RPMI8226 (cell line): ENCODE data around the gene PEX11G.

Experiments
- DNase-seq: peaks from one replicate; pipeline ENCODE4 v3.0.0-alpha.2; 2015

PEX11G gene

GRCh38 chr19:7488736-7489353 is at the start of gene PEX11G:
PEX11G (minus strand) TSS chr19:7489035; CDS start chr19:7489010, 25 bp downstream.
- DNase-seq, result peak; percentile 83

DNA sequence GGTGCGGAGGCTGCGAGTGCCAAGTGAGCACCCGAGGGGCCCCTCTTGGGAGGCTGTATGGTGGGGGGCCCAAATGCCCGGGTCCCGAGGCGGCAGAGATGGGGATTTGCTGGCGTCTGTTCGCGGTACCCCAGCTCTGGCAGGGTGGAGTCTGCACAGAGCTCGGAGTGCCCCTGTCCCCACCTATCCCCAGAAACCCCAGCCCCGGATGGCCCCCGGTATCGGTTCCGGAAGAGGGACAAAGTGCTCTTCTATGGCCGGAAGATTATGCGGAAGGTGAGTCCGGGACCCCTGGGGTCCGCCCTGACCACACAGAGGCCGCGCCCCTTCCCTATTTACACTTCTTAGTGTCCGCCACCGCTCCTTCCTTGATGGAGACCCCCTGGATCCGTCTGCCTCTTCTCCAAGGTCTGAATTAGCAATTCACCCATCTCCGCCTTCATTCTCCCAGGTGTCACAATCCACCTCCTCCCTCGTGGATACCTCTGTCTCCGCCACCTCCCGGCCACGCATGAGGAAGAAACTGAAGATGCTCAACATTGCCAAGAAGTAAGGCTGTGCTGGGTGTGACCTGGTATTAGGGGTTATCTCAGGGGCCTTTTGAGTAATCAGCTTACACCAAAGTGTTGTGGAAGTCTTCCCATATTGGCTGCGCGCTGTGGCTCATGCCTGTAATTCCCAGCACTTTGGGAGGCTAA is 47.3 kb upstream of the PEX11G start:
- DNase-seq, result no peak

DNA sequence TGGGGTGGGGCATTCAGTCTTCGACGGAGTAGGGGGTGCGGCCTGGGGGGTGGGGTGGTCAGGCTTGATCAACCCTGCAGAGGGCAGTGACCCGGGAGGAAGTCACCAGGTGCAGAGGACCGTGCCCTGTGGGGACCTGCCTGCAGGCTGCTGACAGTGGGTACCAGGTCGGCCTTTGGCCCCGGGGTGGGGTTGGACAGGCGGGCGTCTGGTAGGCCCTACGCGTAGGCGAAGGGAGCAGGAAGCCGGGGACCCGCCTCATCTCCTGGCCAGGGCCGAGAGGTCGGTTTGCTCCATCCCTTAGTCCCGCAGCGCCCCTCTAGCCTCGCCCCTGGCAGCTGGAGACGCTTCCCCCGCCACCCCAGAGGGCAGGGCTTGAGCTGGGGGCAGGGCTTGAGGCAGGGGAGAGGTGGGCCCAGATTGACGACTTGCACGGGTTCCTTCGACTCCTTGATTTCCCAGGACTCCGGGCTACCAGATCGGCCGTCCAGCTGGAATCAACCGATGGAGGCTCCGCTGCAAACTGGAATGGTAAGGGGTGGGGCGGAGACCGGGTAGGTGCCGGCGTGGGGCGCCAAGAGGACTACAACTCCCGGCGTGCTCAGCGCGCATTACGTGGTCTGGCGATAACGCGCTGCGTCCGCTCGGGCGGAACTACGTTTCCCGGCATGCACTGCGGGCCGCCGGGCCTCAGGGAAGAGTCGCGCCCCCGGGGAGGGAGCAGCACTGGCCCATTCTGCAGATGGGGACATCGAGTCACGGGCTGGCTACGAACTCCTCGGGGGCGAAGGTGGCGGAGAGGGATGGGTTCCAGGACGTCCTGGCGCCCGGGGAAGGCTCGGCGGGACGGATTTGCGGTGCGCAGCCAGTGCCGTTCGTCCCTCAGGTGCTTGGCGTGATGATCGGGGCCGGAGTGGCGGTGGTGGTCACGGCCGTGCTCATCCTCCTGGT is 46.5 kb upstream of the PEX11G start, which contains the start of gene PNPLA6:
TSS of gene PNPLA6 (plus strand) at position 671 of the 951 bp plus-strand sequence. CDS start at position 743, 72 bp downstream.
- DNase-seq, result peak; percentile 95

- peak; percentile 47 for DNase-seq
Observed at GRCh38 chr19:7534531-7535046, 45.8 kb upstream of the PEX11G start.

DNA sequence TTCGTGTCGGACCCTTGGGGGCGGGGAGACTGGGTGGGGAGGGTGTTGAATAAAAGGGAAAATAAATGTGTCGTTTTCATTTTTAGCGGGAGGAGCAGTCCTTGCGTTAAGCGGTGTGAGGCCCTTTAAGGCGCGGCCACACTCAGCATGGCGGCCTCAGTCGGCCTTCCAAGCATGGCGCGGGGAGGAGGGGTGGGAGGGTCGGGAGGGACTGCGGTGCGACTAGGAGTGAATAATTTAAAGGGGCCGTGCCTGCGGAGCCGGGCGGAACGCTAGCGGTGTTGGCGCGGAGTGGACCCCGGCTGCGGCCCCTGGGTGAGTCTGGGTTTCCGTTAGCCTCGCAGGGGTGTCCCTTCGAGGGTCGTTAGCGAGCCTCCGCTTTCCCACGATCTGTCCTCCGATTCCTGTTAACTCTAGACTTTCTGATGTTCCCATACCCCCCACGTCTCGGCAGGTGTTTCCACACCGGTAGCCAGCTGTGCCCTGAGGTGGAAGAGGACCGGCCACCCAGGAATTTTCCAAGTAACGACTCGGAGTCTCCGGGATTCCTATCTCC is 45.2 kb upstream of the PEX11G start:
- DNase-seq, result peak; percentile 91

GRCh38 chr19:7533281-7533885 is 44.5 kb upstream of the PEX11G start:
- no peak for DNase-seq

DNA sequence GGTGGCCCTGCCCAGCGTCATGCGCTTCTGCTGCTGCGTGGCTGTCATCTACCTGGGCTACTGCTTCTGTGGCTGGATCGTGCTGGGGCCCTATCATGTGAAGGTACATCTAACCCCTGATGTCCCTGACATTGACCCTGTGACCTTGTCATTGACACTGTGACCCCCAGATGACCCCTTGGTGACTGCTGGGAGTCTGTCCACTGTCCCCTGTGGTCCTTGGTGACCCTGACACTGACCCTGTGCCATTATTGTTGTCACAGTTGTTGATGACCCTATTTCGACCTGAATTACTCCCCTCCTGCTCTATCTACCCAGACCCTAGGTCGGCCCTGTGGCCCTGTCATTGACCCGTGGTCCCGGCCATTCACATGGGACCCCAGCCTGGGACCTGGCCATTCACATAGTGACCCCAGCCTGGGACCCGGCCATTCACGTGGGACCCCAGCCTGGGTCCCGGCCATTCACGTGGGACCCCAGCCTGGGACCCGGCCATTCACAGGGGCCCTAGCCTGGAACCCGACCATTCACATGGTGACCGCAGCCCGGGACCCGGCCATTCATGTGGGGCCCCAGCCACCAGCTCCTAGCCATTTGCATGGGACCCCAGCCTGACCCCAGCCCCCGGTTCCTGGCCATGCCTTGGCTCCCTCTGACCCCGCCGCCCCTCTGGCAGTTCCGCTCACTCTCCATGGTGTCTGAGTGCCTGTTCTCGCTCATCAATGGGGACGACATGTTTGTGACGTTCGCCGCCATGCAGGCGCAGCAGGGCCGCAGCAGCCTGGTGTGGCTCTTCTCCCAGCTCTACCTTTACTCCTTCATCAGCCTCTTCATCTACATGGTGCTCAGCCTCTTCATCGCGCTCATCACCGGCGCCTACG is 41.0 kb upstream of the PEX11G start:
- no peak for DNase-seq

GRCh38 chr19:7529246-7529600 is 40.4 kb upstream of the PEX11G start:
- DNase-seq, result no peak

DNA sequence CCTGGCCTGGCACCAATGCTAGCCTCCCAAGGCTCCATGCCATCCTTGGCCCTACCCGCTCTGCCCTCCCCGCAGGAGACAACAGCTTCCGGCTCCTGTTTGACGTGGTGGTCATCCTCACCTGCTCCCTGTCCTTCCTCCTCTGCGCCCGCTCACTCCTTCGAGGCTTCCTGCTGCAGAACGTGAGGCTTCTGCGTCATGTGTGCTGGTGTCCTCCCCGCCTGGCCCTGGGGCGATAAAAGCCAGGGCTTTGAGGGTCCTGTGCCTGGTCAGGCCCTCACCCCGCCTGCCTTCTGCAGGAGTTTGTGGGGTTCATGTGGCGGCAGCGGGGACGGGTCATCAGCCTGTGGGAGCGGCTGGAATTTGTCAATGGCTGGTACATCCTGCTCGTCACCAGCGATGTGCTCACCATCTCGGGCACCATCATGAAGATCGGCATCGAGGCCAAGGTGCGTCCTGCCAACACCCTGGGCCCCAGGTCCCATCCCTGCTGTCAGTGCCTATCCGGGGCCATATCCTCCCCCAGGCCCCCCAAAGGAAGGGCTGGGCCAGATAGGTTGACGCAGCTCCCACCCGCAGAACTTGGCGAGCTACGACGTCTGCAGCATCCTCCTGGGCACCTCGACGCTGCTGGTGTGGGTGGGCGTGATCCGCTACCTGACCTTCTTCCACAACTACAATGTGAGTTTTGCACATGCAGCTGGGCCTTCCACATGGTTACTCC is 39.8 kb upstream of the PEX11G start:
- no peak for DNase-seq

DNA sequence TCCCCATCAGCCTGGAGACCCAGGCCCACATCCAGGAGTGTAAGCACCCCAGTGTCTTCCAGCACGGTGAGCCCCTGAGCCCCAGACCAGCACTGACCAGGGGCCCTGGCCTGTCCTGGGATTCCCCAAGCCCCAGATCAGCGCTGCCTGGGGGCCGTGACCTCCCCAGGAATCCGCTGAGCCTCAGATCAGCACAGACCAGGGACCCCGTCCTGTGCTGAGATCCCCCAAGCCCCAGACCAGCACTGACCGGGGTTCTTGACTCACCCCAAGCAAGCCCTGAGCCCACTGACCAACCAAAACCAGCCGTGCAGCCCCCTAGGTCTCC is 39.3 kb upstream of the PEX11G start:
- no peak for DNase-seq

DNA sequence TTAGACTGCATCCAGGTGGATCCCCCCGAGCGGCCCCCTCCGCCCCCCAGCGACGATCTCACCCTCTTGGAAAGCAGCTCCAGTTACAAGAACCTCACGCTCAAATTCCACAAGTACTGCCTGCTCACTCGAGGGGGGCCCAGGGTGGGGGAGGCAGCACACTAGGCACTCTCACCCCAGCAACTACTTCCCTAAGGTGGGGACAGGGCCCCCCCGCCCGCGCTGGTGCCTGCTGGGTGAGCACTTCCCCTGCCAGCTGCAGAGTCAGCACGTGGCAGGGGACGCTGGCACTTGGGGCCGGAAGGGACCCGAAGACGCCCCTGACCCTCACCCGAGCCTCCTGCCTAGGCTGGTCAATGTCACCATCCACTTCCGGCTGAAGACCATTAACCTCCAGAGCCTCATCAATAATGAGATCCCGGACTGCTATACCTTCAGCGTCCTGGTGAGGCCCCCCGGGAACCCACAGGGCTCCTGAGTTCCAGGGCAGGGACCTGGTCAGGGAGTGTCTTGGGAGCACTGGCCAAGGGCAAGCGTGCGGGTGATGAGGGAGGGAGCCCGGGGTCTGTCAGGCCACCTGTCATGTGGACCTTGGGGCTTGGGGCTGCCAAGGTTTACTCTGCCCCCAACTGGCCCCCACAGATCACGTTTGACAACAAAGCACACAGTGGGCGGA is 38.8 kb upstream of the PEX11G start:
- DNase-seq, result no peak

- no peak for DNase-seq
Observed at GRCh38 chr19:7526059-7526929, 37.5 kb upstream of the PEX11G start.

DNA sequence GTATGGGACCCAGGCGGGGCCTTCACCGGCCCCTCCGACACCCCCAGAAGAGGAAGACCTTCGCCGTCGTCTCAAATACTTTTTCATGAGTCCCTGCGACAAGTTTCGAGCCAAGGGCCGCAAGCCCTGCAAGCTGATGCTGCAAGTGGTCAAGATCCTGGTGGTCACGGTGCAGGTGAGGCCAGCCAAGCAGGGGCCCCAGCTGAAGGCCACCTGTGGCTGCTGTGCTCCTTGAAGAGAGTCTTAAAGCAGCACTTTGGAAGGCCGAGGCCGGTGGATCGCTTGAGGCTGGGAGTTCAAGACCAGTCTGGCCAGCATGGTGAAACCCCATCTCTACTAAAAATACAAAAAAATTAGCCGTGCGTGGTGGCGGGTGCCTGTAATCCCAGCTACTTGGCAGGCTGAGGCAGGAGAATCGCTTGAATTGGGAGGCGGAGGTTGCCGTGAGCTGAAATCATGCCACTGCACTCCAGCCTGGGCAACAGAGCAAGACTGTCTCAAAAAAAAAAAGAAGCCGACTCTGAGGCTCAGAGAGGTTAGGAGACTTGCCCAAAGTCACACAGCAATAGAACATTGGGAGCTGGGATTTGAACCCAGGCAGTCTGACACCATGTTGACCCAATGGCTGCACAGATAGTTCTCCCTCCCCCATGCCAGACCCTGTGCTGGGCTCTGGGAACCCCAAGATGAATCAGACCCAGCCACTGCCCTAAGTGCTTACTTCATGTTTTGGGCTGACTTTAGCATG is 36.3 kb upstream of the PEX11G start:
- no peak for DNase-seq

- no peak for DNase-seq
Observed at GRCh38 chr19:7524523-7524922, 35.7 kb upstream of the PEX11G start.

GRCh38 chr19:7522923-7523667 is 34.3 kb upstream of the PEX11G start:
- peak; percentile 31 for DNase-seq

- DNase-seq, result peak; percentile 99
Observed at GRCh38 chr19:7522072-7522922, 33.5 kb upstream of the PEX11G start, which contains the start of gene MCOLN1. MCOLN1 (plus strand) TSS chr19:7522624; CDS start chr19:7522751, 127 bp downstream.
